ENCODE measurements around the gene KRTAP9-8.

GRCh38 chr17:41231731-41232130 is 6.1 kb upstream of the KRTAP9-8 start:
- TF ChIP-seq CTCF (IDR thresholded peaks at IDR 0.05) (no peak), POLR2A (IDR thresholded peaks at IDR 0.05) (no peak)
